Hematopoietic multipotent progenitor cell (in vitro differentiated cells): ENCODE results near the gene ACSS1. TPM values are rescaled to one million over a fixed set of nuclear protein-coding genes. Genes with fewer than 3 reads are reported as not detected.

Experiments
- DNase-seq, 3 donors: peaks; one replicate each; pipeline ENCODE4 v3.0.0-alpha.2; 2011 to 2015; ENCODE audit warnings: low read depth in 2 of 3, low spot score in 2 of 3
- total RNA-seq: library from RNA; depleted of rRNA; stranded (reverse); fragments of >200 nt; gene quantifications from one replicate; pipeline ENCODE4 v1.2.3, GENCODE V29; 2012

Gene ACSS1
- 114 TPM for total RNA-seq

- DNase-seq: peak; percentile 62 to 87 (median 83)
Observed at GRCh38 chr20:25058051-25058846, at the start of gene ACSS1. ACSS1 (minus strand) TSS chr20:25058139; CDS start chr20:25058102, 37 bp downstream.

DNA sequence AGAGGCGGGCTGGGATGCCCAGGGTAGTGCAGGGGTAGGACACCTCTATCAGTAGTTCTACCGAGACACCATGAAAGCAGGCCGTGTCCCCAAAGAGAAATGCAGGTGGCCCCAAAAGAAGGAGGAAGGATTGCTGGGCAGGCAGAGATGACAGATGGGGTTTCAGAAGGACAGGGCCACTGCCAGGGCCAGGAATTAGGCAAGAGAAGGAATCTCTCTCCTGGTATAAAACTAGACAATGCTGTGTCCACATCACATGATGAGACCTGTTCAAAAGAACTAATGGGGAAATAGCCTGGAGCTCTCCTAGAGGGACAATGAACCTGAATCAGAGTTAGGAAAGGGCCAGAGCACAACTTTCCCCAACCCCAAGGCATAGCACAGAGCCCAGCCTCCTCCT, 45.6 kb upstream of the ACSS1 start:
- no peak for DNase-seq

- no peak for DNase-seq
Observed at GRCh38 chr20:25100914-25101313, 43.0 kb upstream of the ACSS1 start.

DNA sequence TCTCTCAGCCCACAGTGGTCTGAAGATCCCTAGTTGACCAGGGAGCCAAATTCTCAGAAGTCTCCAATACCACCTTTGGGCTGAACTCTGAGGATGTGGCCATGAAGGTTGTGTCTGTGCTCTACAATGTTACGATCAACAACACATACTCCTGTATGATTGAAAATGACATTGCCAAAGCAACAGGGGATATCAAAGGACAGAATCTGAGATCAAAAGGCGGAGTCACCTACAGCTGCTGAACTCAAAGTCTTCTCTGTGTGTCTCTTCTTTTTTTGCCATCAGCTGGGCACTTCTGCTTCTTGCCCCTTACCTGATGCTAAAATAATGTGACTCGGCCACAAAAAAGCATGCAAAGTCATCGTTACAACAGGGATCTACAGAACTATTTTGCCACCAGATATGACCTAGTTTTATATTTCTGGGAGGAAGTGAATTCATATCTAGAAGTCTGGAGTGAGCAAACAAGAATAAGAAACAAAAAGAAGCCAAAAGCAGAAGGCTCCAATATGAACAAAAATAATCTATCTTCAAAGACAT, 41.7 kb upstream of the ACSS1 start:
- DNase-seq: peak in 1 of 3 donors; percentile 53

- DNase-seq: no peak
Observed at GRCh38 chr20:25097498-25097897, 39.6 kb upstream of the ACSS1 start.

GRCh38 chr20:25090492-25091429, 32.8 kb upstream of the ACSS1 start:
- peak; percentile 24 to 82 (median 30) for DNase-seq

GRCh38 chr20:25089662-25090061, 31.7 kb upstream of the ACSS1 start:
- DNase-seq: no peak

DNA sequence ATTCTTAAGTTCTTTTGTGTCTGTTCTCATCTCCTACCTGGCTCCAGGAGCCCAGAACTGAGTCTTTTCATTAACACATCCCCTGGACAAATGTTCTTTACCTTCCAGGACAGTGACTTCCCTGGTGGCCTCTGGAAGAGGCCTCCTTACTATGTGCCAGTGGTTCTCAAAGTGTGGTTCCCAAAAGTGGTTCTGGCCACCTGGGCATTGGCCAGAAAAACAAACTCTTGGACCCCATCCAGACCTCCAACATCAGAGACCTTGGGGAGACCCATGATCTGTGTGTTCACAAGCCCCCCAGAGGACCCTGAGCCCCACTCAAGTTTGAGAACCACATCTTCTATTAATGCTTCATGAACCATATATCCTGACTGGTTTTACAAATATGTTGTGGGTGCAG, 31.2 kb upstream of the ACSS1 start:
- no peak for DNase-seq

- DNase-seq: no peak
Observed at GRCh38 chr20:25088267-25088666, 30.3 kb upstream of the ACSS1 start.

- DNase-seq: no peak
Observed at GRCh38 chr20:25087186-25087929, 29.4 kb upstream of the ACSS1 start.

DNA sequence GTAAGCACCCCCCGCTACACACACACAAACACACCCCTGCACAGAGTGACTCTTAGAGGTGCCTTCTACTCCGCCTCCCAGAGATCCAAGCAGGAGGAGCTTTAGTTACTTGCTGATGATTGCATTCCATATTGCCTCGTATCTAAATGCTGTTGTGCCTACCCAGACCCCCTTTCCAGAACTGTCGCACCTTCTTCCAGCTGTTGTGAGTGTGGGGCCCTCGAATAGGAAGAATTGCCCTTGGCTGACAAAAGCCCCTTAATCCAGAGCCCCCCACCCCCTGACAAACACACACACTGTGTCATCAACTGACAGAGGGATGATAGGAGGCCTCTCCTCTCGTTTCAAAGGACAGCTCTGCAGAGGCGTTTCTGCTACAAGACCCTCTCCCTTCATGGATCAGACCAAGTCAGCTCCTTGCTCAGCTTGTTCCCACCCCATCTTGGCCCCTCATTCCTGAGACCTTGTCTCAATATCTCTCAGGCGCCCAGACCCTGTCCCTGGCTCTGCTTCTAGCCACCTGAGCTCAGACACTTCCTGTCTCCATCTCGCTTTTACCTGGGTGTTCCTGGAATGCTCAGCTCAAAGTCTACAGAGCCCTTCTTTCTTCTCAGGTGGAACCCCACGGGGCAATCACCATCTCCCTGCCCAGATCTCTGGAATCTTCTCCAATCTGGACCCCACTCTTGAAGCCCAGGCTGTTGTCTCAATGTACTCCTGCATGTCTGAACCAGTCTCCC, 28.0 kb upstream of the ACSS1 start:
- DNase-seq: no peak

DNA sequence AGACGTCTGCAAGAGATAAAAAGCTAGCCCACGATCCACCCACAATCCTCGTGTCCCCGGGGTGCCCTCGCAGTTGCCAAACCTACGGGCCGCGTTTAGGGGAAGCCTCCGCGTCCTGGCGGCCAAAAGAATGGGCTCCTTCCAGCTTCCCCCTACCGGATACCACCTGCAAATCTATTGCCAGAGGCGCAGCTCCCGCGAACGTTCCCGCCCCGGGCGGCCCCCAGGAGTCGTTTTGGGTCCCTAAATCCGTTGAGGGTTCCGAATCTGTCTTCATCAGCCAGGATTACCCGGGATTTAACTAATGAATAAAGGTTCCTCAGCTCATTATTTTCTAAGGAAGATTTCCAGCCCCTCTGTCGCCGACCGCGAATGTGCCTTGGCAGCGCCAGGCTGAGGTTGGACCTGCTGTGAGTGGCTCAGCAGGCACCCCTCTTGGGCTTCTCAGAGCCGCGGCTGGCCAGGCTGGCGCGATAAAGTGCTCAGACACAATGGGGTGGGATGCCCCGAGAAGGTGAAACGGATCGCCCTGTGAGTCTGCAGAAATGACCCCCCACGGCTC, 26.8 kb upstream of the ACSS1 start:
- DNase-seq: peak in 1 of 3 donors; percentile 25

DNA sequence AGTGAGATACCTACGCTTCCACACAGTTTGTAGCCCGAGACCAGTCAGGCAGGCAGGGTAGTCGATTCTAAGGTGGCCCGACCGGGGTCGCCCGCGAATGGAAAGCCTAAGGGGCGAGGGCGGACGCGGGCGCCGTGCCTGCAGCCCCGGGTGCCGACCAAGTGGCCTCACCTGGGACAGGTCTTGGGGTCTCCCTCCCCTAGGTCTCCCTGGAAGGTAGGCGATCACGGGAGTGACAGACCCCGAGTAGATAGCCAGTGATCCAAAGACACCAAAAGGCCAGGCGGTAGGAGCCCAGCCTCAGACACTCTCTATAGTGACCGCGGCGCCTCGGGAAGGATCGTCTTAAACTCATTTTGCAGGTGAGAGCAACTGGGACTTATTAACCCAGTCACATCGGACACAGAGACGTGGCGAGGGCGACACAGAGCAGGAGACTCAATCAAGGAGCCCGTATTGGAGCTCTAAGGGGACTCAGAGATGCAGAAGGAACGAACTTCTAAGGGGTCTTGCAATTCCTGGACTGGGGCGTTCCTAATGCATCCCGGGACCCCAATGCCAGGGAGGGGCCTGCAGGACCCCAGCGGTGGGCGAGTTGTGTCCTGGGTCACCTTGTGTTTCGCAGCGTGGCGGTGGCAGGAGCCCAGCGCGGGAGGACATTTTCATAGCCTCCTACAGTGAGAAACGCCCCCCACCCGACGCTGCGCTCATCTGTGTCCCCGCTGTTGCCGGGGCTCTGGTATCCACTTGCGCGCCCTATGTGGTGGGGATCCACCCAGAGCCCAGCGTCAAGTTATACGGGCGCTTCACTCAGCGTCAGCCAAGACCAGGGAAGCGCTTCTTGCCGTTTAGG, 26.1 kb upstream of the ACSS1 start:
- DNase-seq: peak in 1 of 3 donors; percentile 59

GRCh38 chr20:25083141-25083772, 25.3 kb upstream of the ACSS1 start:
- no peak for DNase-seq

DNA sequence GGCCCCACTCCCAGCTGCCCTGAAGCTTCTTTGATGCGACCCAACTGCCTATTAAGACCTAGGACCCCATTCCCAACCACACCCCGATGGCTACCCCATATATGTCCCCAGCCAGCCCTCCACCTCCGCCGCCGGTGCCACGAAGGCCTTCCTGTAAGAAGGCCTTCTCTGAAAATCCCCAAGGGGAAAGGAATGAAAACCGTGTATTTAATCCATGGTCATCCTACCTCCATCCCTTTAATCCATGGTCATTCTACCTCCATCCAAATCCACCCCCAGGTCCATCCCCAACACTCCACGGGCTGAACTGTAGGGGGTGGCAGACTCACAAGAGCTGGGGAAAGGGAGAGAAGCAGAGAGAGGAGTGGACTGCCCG, 24.5 kb upstream of the ACSS1 start:
- no peak for DNase-seq

- DNase-seq: no peak
Observed at GRCh38 chr20:25081730-25082497, 24.0 kb upstream of the ACSS1 start, which contains the start of gene VSX1. VSX1 (minus strand) TSS chr20:25082141; CDS start chr20:25082096, 45 bp downstream.

GRCh38 chr20:25081065-25081729, 23.3 kb upstream of the ACSS1 start:
- peak in 2 of 3 donors; percentile 42 to 58 for DNase-seq
